Measurements from ENCODE around the gene PTHLH. TPM values are rescaled to one million over a fixed set of nuclear protein-coding genes. Genes with fewer than 3 reads are reported as not detected.

PTHLH gene
- polyA plus RNA-seq, 1 experiment, result 1.9 TPM

DNA sequence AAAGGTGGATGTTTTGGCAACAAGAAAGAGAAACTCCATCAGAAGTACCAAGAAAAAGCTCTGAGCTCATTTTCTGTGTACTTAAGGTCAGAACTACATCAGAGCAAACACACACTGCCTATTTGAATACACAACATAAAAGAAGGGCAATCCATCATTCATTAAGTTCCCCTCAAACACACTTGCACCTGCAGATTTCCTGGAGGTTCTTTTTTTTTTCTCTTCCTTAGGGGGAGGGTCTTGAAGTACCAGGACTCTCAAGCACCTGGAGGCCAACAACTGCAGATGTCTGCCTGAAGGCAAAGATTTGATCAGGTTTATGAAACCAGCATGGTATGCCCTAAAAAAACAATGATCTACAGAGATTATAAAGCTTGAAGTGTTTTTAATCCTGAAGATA, 26.1 kb upstream of the PTHLH start:
- POLR2A ChIA-PET, result no interaction called here
- CTCF ChIA-PET, result no interaction called here

DNA sequence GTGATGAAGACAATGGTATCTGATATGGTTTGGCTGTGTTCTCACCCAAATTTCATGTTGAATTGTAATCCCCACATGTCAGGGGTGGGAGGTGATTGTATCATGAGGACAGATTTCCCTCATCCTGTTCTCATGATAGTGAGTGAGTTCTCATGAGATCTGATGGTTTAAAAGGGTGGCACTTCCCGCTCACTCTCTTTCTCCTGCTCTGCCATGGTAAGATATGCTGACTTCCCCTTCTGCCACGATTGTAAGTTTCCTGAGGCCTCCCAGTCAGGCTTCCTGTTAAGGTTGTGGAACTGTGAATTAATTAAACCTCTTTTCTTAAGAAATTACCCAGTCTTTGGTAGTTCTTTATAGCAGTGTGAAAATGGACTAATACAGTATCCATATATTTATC, 25.6 kb upstream of the PTHLH start:
- CTCF ChIA-PET, result no interaction called here
- POLR2A ChIA-PET, result no interaction called here
- no peak for TF ChIP-seq CTCF (IDR thresholded peaks at IDR 0.05; ENCODE audit: low read depth, low read length)

More for the DNA sequence above, 26.1 kb upstream of the PTHLH start:
- Histone ChIP-seq H3K4me3 (ENCODE audit: low read depth, low read length) (no peak overlapping the region), H3K27me3 (ENCODE audit: control insufficient read depth, insufficient read depth, low read length) (no peaks in the 10 kb centered on the region), H3K9me3 (ENCODE audit: control insufficient read depth, insufficient read depth, low read length) (no peaks in the 10 kb centered on the region), H3K27ac (ENCODE audit: low read depth, low read length) (no peak overlapping the region)
- TF ChIP-seq CTCF (IDR thresholded peaks at IDR 0.05; ENCODE audit: low read depth, low read length), result no peak
- no peak for DNase-seq (ENCODE audit: low read depth, low spot score)

GRCh38 chr12:27996761-27997160, 24.2 kb upstream of the PTHLH start:
- Histone ChIP-seq H3K27ac (ENCODE audit: low read depth, low read length) (no peak overlapping the region), H3K27me3 (ENCODE audit: control insufficient read depth, insufficient read depth, low read length) (no peaks in the 10 kb centered on the region), H3K9me3 (ENCODE audit: control insufficient read depth, insufficient read depth, low read length) (no peaks in the 10 kb centered on the region), H3K4me3 (ENCODE audit: low read depth, low read length) (no peak overlapping the region)
- POLR2A ChIA-PET, result no interaction called here
- no peak for DNase-seq (ENCODE audit: low read depth, low spot score)
- CTCF ChIA-PET, result interaction anchor here (0.6 kb wide), 1 partner anchor 56 kb away, joined by 3 read pairs; no protein-coding TSS in a partner anchor
- no peak for TF ChIP-seq CTCF (IDR thresholded peaks at IDR 0.05; ENCODE audit: low read depth, low read length)

More for the DNA sequence above, 25.6 kb upstream of the PTHLH start:
- Histone ChIP-seq H3K27ac (ENCODE audit: low read depth, low read length) (no peak overlapping the region), H3K27me3 (ENCODE audit: control insufficient read depth, insufficient read depth, low read length) (no peaks in the 10 kb centered on the region), H3K9me3 (ENCODE audit: control insufficient read depth, insufficient read depth, low read length) (no peaks in the 10 kb centered on the region), H3K4me3 (ENCODE audit: low read depth, low read length) (no peak overlapping the region)
- DNase-seq (ENCODE audit: low read depth, low spot score), result no peak

GRCh38 chr12:27995406-27995805, 22.9 kb upstream of the PTHLH start:
- Histone ChIP-seq H3K4me3 (ENCODE audit: low read depth, low read length) (no peak overlapping the region), H3K27ac (ENCODE audit: low read depth, low read length) (no peak overlapping the region), H3K27me3 (ENCODE audit: control insufficient read depth, insufficient read depth, low read length) (no peaks in the 10 kb centered on the region), H3K9me3 (ENCODE audit: control insufficient read depth, insufficient read depth, low read length) (no peaks in the 10 kb centered on the region)
- ChIA-PET CTCF (no interaction called here), POLR2A (no interaction called here)
- TF ChIP-seq CTCF (IDR thresholded peaks at IDR 0.05; ENCODE audit: low read depth, low read length), result no peak
- no peak for DNase-seq (ENCODE audit: low read depth, low spot score)

DNA sequence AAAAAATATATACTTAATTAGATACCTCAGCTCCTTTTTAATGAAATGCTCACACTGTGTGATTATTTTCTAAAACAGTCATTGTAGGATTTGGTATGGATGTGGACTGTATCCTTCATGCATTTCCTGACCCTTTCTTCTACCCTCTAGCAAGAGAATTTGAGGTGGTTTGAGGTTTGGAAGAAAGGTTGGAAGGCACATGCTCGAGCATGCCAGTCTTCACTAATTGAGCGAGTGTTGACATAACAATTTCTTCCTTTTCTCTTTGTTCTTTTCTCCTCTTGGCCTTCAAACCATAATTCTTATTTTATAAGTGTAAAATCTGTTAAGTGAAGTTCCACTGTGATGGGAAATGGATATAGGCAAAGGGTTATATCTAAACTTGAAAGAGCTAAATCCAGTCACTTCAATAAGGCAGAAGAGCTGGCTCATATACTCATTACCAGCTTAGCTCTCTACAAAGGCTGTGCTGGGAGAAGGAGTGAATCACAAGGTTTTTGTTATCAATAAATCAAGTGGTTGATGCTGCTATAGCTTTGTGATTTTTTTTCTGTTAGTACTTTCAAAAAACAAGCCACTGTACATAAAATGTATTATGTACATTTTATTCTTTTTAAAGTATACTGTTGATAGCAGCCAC, 16.2 kb upstream of the PTHLH start:
- Histone ChIP-seq H3K27me3 (ENCODE audit: control insufficient read depth, insufficient read depth, low read length) (no peaks in the 10 kb centered on the region), H3K4me3 (ENCODE audit: low read depth, low read length) (no peak overlapping the region), H3K27ac (ENCODE audit: low read depth, low read length) (no peak overlapping the region), H3K9me3 (ENCODE audit: control insufficient read depth, insufficient read depth, low read length) (no peaks in the 10 kb centered on the region)
- POLR2A ChIA-PET, result no interaction called here
- no peak for DNase-seq (ENCODE audit: low read depth, low spot score)
- no peak for TF ChIP-seq CTCF (IDR thresholded peaks at IDR 0.05; ENCODE audit: low read depth, low read length)
- CTCF ChIA-PET, result no interaction called here
